Lower leg skin (tissue), 4 donors: ENCODE data around the gene TNN. TPM values are rescaled to one million over a fixed set of nuclear protein-coding genes. Genes with fewer than 3 reads are reported as not detected.
A peak's percentile ranks its signal among the peaks of the same experiment; 100 is the strongest.

ENCODE experiments used
- DNase-seq, 2 donors: peaks; one replicate each; pipeline ENCODE4 v3.0.0-alpha.2; 2019; ENCODE audit warnings: low spot score in 2 of 2
- H3K4me3 ChIP-seq: fragments of 200-600 bp; sonication (generic); 2 replicates; pipeline ENCODE4 v1.5.1; 2017; ENCODE audit warnings: mild to moderate bottlenecking, low read depth; ENCODE audit not compliant: poor library complexity, severe bottlenecking
- POLR2A ChIP-seq, 2 donors: fragments of 450-650 bp; IDR thresholded peaks; one replicate each; pipeline ENCODE4 v1.6.1; 2016 to 2017; ENCODE audit warnings: antibody characterized with exemption in 2 of 2, mild to moderate bottlenecking in 1 of 2, moderate library complexity in 1 of 2
- WGBS, 2 donors: methylation state at CpG; one replicate each; pipeline ENCODE4 v1.1.5; 2018; 5-methylcytosine and 5-hydroxymethylcytosine counted together
- intact Hi-C: fragments of 100-400 bp; cut with DNase I; formaldehyde crosslinking; loops from one replicate; pipeline ENCODE4 v1.15.0; 2023; ENCODE audit warnings: low total_unique reads
- total RNA-seq, 4 donors: library from RNA; depleted of rRNA; stranded (reverse); fragments of >200 nt; gene quantifications; one replicate each; pipeline ENCODE4 v1.1.0, GENCODE V29; 2016
- TF ChIP-seq, protein P1 (sequence below), 3 donors: fragments of 450-650 bp; IDR thresholded peaks; one replicate each; pipeline ENCODE4 v1.5.1; 2016; ENCODE audit warnings: antibody characterized with exemption in 3 of 3, mild to moderate bottlenecking in 3 of 3, moderate library complexity in 2 of 3

The TNN gene
- total RNA-seq, 4 donors from 2014 or later = 0.30 to 2.5 (median 0.84) TPM

DNA sequence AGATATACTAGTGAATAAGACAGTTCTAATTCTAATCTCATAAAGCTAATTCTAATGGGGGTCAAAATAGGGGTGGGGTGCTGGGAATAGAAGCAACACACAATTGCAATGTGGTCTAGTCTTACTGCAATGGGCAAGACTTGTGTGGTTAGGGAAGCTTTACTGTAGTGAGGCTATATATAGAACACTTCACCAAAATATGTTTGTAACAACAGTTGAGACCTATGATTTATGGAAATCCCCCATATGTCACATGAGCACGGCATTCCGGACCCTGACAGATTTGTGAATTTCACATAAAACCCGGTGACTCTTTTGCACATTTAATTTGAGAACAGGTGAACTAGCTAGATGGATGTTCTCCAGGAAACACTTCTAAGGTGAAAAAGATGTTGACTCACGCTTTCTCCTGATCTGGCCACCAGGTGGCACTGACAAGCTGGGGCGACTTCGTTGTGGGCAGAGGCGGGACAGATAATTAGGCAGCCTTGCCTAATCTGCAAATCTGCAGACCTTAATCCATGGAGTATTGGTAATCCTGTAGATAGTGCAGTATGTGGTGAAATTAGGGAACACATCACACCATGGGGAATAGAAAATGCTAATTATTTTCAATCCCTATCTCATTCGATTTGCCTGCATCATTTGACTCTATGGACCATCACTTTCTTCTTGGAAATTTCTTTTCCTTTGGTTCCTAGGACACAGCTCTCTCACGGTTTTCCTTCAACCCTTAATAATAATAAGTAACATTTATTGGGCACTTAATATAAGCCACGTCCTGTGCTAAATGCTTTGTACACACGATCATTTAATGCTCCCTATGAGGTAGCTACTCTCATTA is 87.2 kb downstream of the TNN start:
- intact Hi-C loops = loop anchor here (2.0 to 10.0 kb wide), 2 partner anchors 70 to 164 kb away; no protein-coding TSS in a partner anchor
- peak; percentile 67 to 94 for DNase-seq
- WGBS, 2 donors = 22 to 25% methylated on average over 11 of the region's 11 CpGs
- no peak for TF ChIP-seq POLR2A (IDR thresholded peaks at IDR 0.05)
- TF ChIP-seq, protein P1, sequence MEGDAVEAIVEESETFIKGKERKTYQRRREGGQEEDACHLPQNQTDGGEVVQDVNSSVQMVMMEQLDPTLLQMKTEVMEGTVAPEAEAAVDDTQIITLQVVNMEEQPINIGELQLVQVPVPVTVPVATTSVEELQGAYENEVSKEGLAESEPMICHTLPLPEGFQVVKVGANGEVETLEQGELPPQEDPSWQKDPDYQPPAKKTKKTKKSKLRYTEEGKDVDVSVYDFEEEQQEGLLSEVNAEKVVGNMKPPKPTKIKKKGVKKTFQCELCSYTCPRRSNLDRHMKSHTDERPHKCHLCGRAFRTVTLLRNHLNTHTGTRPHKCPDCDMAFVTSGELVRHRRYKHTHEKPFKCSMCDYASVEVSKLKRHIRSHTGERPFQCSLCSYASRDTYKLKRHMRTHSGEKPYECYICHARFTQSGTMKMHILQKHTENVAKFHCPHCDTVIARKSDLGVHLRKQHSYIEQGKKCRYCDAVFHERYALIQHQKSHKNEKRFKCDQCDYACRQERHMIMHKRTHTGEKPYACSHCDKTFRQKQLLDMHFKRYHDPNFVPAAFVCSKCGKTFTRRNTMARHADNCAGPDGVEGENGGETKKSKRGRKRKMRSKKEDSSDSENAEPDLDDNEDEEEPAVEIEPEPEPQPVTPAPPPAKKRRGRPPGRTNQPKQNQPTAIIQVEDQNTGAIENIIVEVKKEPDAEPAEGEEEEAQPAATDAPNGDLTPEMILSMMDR (IDR thresholded peaks at IDR 0.05) = no peak
- H3K4me3 ChIP-seq = no peak overlapping the region

DNA sequence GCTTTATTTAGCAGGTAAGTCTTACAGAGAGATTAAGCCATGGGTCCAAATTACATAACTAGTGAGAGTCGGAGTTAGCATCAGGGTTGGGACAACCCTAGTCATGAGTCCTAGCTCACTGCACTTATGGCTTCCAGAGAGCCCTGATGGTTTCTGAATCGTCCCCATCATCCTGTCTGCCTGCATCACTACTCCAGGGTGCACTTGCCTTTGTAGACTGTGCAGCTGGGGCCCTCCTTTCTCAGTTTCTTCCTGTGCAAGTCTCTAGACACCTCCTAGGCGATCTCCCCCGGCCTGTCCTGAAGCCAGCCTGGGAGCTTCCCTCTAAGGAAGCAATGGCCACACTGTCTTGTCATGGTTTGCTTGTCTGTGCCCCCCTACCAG is 87.8 kb downstream of the TNN start:
- no peak for DNase-seq
- TF ChIP-seq, protein P1 (IDR thresholded peaks at IDR 0.05) = no peak
- TF ChIP-seq POLR2A (IDR thresholded peaks at IDR 0.05) = no peak
- 68 to 76% methylated on average over 4 of the region's 4 CpGs for WGBS, 2 donors
- intact Hi-C loops = loop anchor here (2.0 to 10.0 kb wide), 2 partner anchors 69 to 163 kb away; no protein-coding TSS in a partner anchor
- no peak overlapping the region for H3K4me3 ChIP-seq

DNA sequence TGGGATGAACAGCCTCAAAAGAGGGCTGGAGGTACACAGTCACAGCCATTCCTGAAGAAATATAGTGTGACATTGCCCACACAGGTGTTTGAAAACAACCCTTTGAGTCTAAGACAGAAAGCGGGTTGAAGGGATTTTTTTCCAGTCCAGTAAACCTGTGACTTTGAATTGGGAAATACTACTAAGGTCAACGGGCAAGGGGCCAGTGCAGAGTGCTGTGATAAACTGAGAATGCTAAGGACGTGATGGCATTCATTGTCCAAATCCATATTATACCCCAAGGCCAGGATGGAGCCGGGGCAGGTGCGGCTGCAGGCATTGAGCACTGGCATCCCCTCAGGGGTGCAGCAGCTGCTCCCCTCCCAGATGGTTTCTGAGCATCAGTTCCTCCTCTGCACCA is 88.3 kb downstream of the TNN start:
- TF ChIP-seq, protein P1 (IDR thresholded peaks at IDR 0.05) = no peak
- TF ChIP-seq POLR2A (IDR thresholded peaks at IDR 0.05) = no peak

DNA sequence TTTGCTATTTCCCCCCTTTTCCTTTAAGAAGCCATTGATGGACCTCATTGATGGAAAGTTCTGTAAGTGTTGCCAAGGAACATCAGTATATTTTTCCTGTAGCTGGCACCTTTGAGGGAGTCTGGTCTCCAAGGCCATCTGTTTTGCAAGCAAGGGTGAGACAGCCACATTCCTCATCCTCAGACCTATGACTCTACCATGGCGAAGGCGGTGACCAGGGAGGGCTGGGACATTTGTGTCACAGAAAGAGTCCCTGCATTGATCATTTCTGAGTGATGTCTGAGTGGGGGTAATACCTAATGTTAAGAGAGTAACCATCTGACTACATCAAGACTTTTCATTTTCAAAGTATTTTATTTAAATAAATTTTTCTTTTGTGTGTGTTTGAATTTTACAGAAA is 89.6 kb downstream of the TNN start:
- DNase-seq = no peak
- TF ChIP-seq, protein P1 (IDR thresholded peaks at IDR 0.05) = no peak
- no peak for TF ChIP-seq POLR2A (IDR thresholded peaks at IDR 0.05)
- intact Hi-C loops = loop anchor here (10.0 kb wide), 1 partner anchor 68 kb away; no protein-coding TSS in a partner anchor
- WGBS, 2 donors = 87 to 96% methylated on average over 2 of the region's 2 CpGs
- H3K4me3 ChIP-seq = no peak overlapping the region

More for the DNA sequence above, 88.3 kb downstream of the TNN start:
- DNase-seq = no peak
- H3K4me3 ChIP-seq = no peak overlapping the region
- intact Hi-C loops = loop anchor here (2.0 to 10.0 kb wide), 2 partner anchors 69 to 163 kb away; no protein-coding TSS in a partner anchor
- 75 to 78% methylated on average over 5 of the region's 5 CpGs for WGBS, 2 donors

DNA sequence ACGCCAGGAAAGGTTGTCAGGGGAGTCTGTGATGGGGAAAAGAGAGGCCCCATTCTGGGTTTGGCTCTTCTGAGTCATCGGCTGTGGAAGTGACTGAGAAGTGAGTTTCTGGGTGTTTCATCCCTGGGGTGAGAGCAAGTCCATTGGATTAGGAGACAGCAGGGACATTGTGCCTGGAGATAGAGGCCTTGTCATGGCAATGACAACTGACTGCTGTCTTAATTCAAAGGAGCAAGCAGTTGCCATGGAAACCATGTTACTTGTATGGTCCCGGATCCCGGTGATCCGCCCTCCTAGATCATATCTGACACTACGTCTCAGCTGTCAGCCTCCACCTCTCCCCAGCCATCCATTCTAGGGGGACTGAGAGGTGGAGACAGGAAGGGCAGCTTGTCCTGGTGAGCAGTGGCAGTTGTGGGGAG is 90.5 kb downstream of the TNN start:
- DNase-seq = no peak
- H3K4me3 ChIP-seq = no peak overlapping the region
- TF ChIP-seq, protein P1 (IDR thresholded peaks at IDR 0.05) = no peak
- no peak for TF ChIP-seq POLR2A (IDR thresholded peaks at IDR 0.05)
- intact Hi-C loops = loop anchor here (10.0 kb wide), 1 partner anchor 67 kb away; no protein-coding TSS in a partner anchor
- WGBS, 2 donors = 69 to 70% methylated on average over 6 of the region's 6 CpGs
